Neural progenitor cell (in vitro differentiated cells): ENCODE results near the gene PEMT. TPM values are rescaled to one million over a fixed set of nuclear protein-coding genes. Genes with fewer than 3 reads are reported as not detected.

Experiments used
- DNase-seq: peaks from one replicate; pipeline ENCODE4 v3.0.0-alpha.2; 2016; ENCODE audit warnings: low spot score
- H2AFZ ChIP-seq: fragments of 200-600 bp; sonication (generic); replicated peaks from 2 replicates; pipeline ENCODE4 v1.6.1; 2016; ENCODE audit warnings: antibody characterized with exemption
- H3F3A ChIP-seq: fragments of 200-600 bp; sonication (generic); 2 replicates; pipeline ENCODE4 v1.6.1; 2016; ENCODE audit warnings: antibody characterized with exemption, low read depth
- H3K27ac ChIP-seq: fragments of 200-600 bp; sonication (generic); 2 replicates; pipeline ENCODE4 v1.5.1; 2016; ENCODE audit warnings: mild to moderate bottlenecking
- H3K27me3 ChIP-seq: fragments of 200-600 bp; sonication (generic); 2 replicates; pipeline ENCODE4 v1.6.1; 2016; ENCODE audit warnings: mild to moderate bottlenecking, moderate library complexity
- H3K36me3 ChIP-seq: fragments of 200-600 bp; sonication (generic); 2 replicates; pipeline ENCODE4 v1.5.1; 2016
- H3K4me1 ChIP-seq: fragments of 200-600 bp; sonication (generic); 2 replicates; pipeline ENCODE4 v1.6.1; 2016; ENCODE audit warnings: mixed run types
- H3K4me2 ChIP-seq: fragments of 200-600 bp; sonication (generic); 2 replicates; pipeline ENCODE4 v1.6.1; 2016
- H3K4me3 ChIP-seq: fragments of 200-600 bp; sonication (generic); 2 replicates; pipeline ENCODE4 v1.5.1; 2016
- H3K79me2 ChIP-seq: fragments of 200-600 bp; sonication (generic); 2 replicates; pipeline ENCODE4 v1.6.1; 2016; ENCODE audit warnings: low read depth
- H3K9ac ChIP-seq: fragments of 200-600 bp; sonication (generic); 2 replicates; pipeline ENCODE4 v1.6.1; 2016
- H3K9me3 ChIP-seq: fragments of 200-600 bp; sonication (generic); 2 replicates; pipeline ENCODE4 v1.5.1; 2016; ENCODE audit warnings: low read depth
- H4K20me1 ChIP-seq: fragments of 200-600 bp; sonication (generic); 2 replicates; pipeline ENCODE4 v1.6.1; 2016; ENCODE audit warnings: low read depth
- H3K27ac Mint-ChIP-seq: 3 replicates; pipeline ENCODE4 v1.8.0; 2021; ENCODE audit warnings: mixed read lengths
- H3K27me3 Mint-ChIP-seq: 2 replicates; pipeline ENCODE4 v1.8.0; 2022; ENCODE audit warnings: low read depth, mild to moderate bottlenecking, inconsistent platforms, moderate library complexity, mixed read lengths; ENCODE audit not compliant: insufficient read depth
- H3K36me3 Mint-ChIP-seq: 3 replicates; pipeline ENCODE4 v1.8.0; 2021; ENCODE audit warnings: mixed read lengths
- H3K4me1 Mint-ChIP-seq: 3 replicates; pipeline ENCODE4 v1.8.0; 2021; ENCODE audit warnings: mixed read lengths
- H3K4me3 Mint-ChIP-seq: 3 replicates; pipeline ENCODE4 v1.8.0; 2021; ENCODE audit warnings: mild to moderate bottlenecking, moderate library complexity, mixed read lengths
- H3K9me3 Mint-ChIP-seq: 3 replicates; pipeline ENCODE4 v1.8.0; 2020; ENCODE audit warnings: mixed read lengths
- CTCF ChIP-seq: fragments of 200-600 bp; sonication (generic); IDR thresholded peaks from 2 replicates; pipeline ENCODE4 v1.5.1; 2017; ENCODE audit warnings: antibody characterized with exemption, mild to moderate bottlenecking
- EZH2 ChIP-seq: fragments of 200-600 bp; sonication (generic); IDR thresholded peaks from 2 replicates; pipeline ENCODE4 v1.6.1; 2017; ENCODE audit warnings: antibody characterized with exemption, mild to moderate bottlenecking, moderate library complexity
- EZH2phosphoT487 ChIP-seq: fragments of 200-600 bp; sonication (generic); IDR thresholded peaks from 2 replicates; pipeline ENCODE4 v1.6.1; 2017; ENCODE audit warnings: antibody characterized with exemption
- total RNA-seq: library from RNA; depleted of rRNA; stranded (reverse); fragments of >200 nt; gene quantifications from 2 replicates; pipeline ENCODE4 v1.2.3, GENCODE V29; 2015; ENCODE audit warnings: low replicate concordance

Gene PEMT
- total RNA-seq, 1 donor from 2014 or later = 17.7 TPM

- no peaks in the 10 kb centered on the region for H3K36me3 Mint-ChIP-seq
- H4K20me1 ChIP-seq = peaks cover 4% of the 10 kb centered on the region
- no peak overlapping the region for H3K4me3 ChIP-seq
- H3K9me3 Mint-ChIP-seq = peaks cover 2% of the 10 kb centered on the region
- peaks cover 8% of the 10 kb centered on the region for H3K4me1 ChIP-seq
- no peaks in the 10 kb centered on the region for H3K9me3 ChIP-seq
- peaks cover 14% of the 10 kb centered on the region for H3F3A ChIP-seq
- H3K4me3 Mint-ChIP-seq = no peak overlapping the region
- H2AFZ ChIP-seq = no peak overlapping the region
- H3K27ac Mint-ChIP-seq = no peak overlapping the region
- peaks cover 5% of the 10 kb centered on the region for H3K27me3 Mint-ChIP-seq
- H3K4me2 ChIP-seq = no peak overlapping the region
- H3K36me3 ChIP-seq = no peaks in the 10 kb centered on the region
- peaks cover 48% of the 10 kb centered on the region for H3K4me1 Mint-ChIP-seq
- TF ChIP-seq EZH2phosphoT487 (no peak), EZH2 (no peak)
- DNase-seq = no peak
- no peak overlapping the region for H3K27ac ChIP-seq
- peaks cover 10% of the 10 kb centered on the region for H3K27me3 ChIP-seq
- no peaks in the 10 kb centered on the region for H3K79me2 ChIP-seq
- no peak overlapping the region for H3K9ac ChIP-seq
These were observed 33.2 kb upstream of the PEMT start for GRCh38 chr17:17624741-17625140.

GRCh38 chr17:17623904-17624303, 32.4 kb upstream of the PEMT start:
- peak overlapping the region; percentile 59 for H3K27ac Mint-ChIP-seq
- Histone ChIP-seq H3K79me2 (no peaks in the 10 kb centered on the region), H3K9me3 (no peaks in the 10 kb centered on the region), H3F3A (peaks cover 14% of the 10 kb centered on the region), H3K4me3 (no peak overlapping the region), H3K36me3 (no peaks in the 10 kb centered on the region), H3K4me2 (no peak overlapping the region), H3K9ac (no peak overlapping the region), H4K20me1 (peaks cover 4% of the 10 kb centered on the region), H3K4me1 (peaks cover 8% of the 10 kb centered on the region), H3K27me3 (peaks cover 10% of the 10 kb centered on the region), H2AFZ (no peak overlapping the region), H3K27ac (no peak overlapping the region)
- TF ChIP-seq EZH2phosphoT487 (no peak), CTCF (no peak), EZH2 (no peak)
- H3K4me3 Mint-ChIP-seq = peak overlapping the region; percentile 50
- peaks cover 8% of the 10 kb centered on the region for H3K27me3 Mint-ChIP-seq
- H3K9me3 Mint-ChIP-seq = peaks cover 6% of the 10 kb centered on the region
- no peak for DNase-seq
- no peaks in the 10 kb centered on the region for H3K36me3 Mint-ChIP-seq
- peaks cover 46% of the 10 kb centered on the region for H3K4me1 Mint-ChIP-seq

- Histone ChIP-seq H3K4me1 (peaks cover 4% of the 10 kb centered on the region), H3K27ac (no peak overlapping the region), H4K20me1 (peaks cover under 1% of the 10 kb centered on the region), H2AFZ (no peak overlapping the region), H3K79me2 (no peaks in the 10 kb centered on the region), H3K9ac (no peak overlapping the region), H3K4me3 (no peak overlapping the region), H3F3A (peaks cover under 1% of the 10 kb centered on the region), H3K27me3 (peaks cover under 1% of the 10 kb centered on the region), H3K9me3 (no peaks in the 10 kb centered on the region), H3K4me2 (no peak overlapping the region), H3K36me3 (no peaks in the 10 kb centered on the region)
- TF ChIP-seq EZH2 = no peak
- TF ChIP-seq CTCF = no peak
- no peak for TF ChIP-seq EZH2phosphoT487
- peaks cover 8% of the 10 kb centered on the region for H3K27me3 Mint-ChIP-seq
- no peak for DNase-seq
- peaks cover 32% of the 10 kb centered on the region for H3K4me1 Mint-ChIP-seq
- no peak overlapping the region for H3K27ac Mint-ChIP-seq
- H3K4me3 Mint-ChIP-seq = no peak overlapping the region
- peaks cover 4% of the 10 kb centered on the region for H3K36me3 Mint-ChIP-seq
- peaks cover 8% of the 10 kb centered on the region for H3K9me3 Mint-ChIP-seq
These were observed 29.7 kb upstream of the PEMT start for GRCh38 chr17:17621254-17621653.

- peak overlapping the region; percentile 35 for H3K4me3 Mint-ChIP-seq
- no peaks in the 10 kb centered on the region for H4K20me1 ChIP-seq
- H3F3A ChIP-seq = peaks cover 12% of the 10 kb centered on the region
- no peaks in the 10 kb centered on the region for H3K4me1 ChIP-seq
- TF ChIP-seq EZH2phosphoT487 (no peak), CTCF (peak; percentile 63)
- no peak overlapping the region for H2AFZ ChIP-seq
- H3K9ac ChIP-seq = no peak overlapping the region
- H3K79me2 ChIP-seq = no peaks in the 10 kb centered on the region
- no peaks in the 10 kb centered on the region for H3K36me3 ChIP-seq
- peaks cover 6% of the 10 kb centered on the region for H3K36me3 Mint-ChIP-seq
- H3K9me3 Mint-ChIP-seq = peaks cover 7% of the 10 kb centered on the region
- no peak overlapping the region for H3K27ac ChIP-seq
- H3K27me3 Mint-ChIP-seq = peaks cover 6% of the 10 kb centered on the region
- no peaks in the 10 kb centered on the region for H3K9me3 ChIP-seq
- H3K27ac Mint-ChIP-seq = peak overlapping the region; percentile 39
- H3K4me2 ChIP-seq = no peak overlapping the region
- peaks cover 26% of the 10 kb centered on the region for H3K4me1 Mint-ChIP-seq
- H3K27me3 ChIP-seq = no peaks in the 10 kb centered on the region
- no peak overlapping the region for H3K4me3 ChIP-seq
- DNase-seq = peak; percentile 76
These were observed 22.2 kb upstream of the PEMT start for GRCh38 chr17:17613708-17614114.
